Panc1 (cell line): ENCODE results near the gene GPSM1. TPM values are rescaled to one million over a fixed set of nuclear protein-coding genes. Genes with fewer than 3 reads are reported as not detected.

Source experiments
- ATAC-seq: fragments of 200-7000 bp; cut with Tn5 transposase; 2 replicates; pipeline ENCODE4 v1.9.1; 2020; ENCODE audit warnings: mild to moderate bottlenecking, moderate library complexity
- BruUV-seq: library from RNA; stranded (reverse); fragments of 400-500 nt; replicated peaks from 2 replicates; lab custom pipeline; 2021; lab: Mats Ljungman, UMichigan
- CTCF ChIA-PET: fragments of 300-600 bp; sonication (Branson Sonifier 250); formaldehyde crosslinking; loops from one replicate; lab custom pipeline; 2022; ENCODE audit warnings: antibody characterized with exemption; lab: Charles Lee
- POLR2A ChIA-PET: fragments of 300-600 bp; sonication (Branson Sonifier 250); formaldehyde crosslinking; loops from one replicate; lab custom pipeline; 2022; ENCODE audit warnings: antibody characterized with exemption; lab: Charles Lee
- DNase-seq: peaks from one replicate; pipeline ENCODE4 v3.0.0-alpha.2; 2010; ENCODE audit warnings: low read depth, low spot score
- H3K27ac ChIP-seq: 2 replicates; pipeline ENCODE4 v1.5.1; 2011; ENCODE audit warnings: mild to moderate bottlenecking, low read length, inconsistent platforms
- H3K27me3 ChIP-seq: fragments of 200-500 bp; sonication (Bioruptor generic); 2 replicates; pipeline ENCODE4 v1.6.0; 2014; ENCODE audit warnings: low read length, inconsistent platforms; ENCODE audit not compliant: control insufficient read depth, insufficient read depth
- H3K36me3 ChIP-seq: fragments of 200-500 bp; sonication (Bioruptor generic); 2 replicates; pipeline ENCODE4 v1.5.1; 2014; ENCODE audit warnings: inconsistent platforms, mild to moderate bottlenecking, low read length, moderate library complexity; ENCODE audit not compliant: control insufficient read depth, insufficient read depth
- H3K4me1 ChIP-seq: 2 replicates; pipeline ENCODE4 v1.5.1; 2011; ENCODE audit warnings: inconsistent platforms, mild to moderate bottlenecking, low read length, moderate library complexity; ENCODE audit not compliant: control insufficient read depth, insufficient read depth
- H3K4me3 ChIP-seq, 2 experiments: 2 replicates each; pipeline ENCODE4 v1.5.1; 2011 to 2012; ENCODE audit warnings: low read depth in 2 of 2, low read length in 2 of 2, mild to moderate bottlenecking in 2 of 2, inconsistent platforms in 1 of 2, moderate library complexity in 1 of 2
- H3K9me3 ChIP-seq: fragments of 200-500 bp; sonication (Bioruptor generic); 2 replicates; pipeline ENCODE4 v1.5.1; 2014; ENCODE audit warnings: low read depth, mild to moderate bottlenecking, inconsistent platforms, low read length, moderate library complexity; ENCODE audit not compliant: control insufficient read depth, insufficient read depth
- POLR2AphosphoS5 ChIP-seq: IDR thresholded peaks from 2 replicates; pipeline ENCODE4 v1.6.1; 2012; ENCODE audit warnings: mild to moderate bottlenecking, low read depth, low read length, moderate library complexity
- SIN3A ChIP-seq: IDR thresholded peaks from 2 replicates; pipeline ENCODE4 v1.6.1; 2012; ENCODE audit warnings: low read depth, mild to moderate bottlenecking, low read length, moderate library complexity, borderline replicate concordance; ENCODE audit not compliant: insufficient read depth
- TCF7L2 ChIP-seq: IDR thresholded peaks from 2 replicates; pipeline ENCODE4 v1.6.1; 2011; ENCODE audit warnings: mild to moderate bottlenecking, low read depth, low read length, inconsistent platforms
- in situ Hi-C: cut with HindIII; loops from 2 replicates; pipeline ENCODE4 v1.10.0; 2016; ENCODE audit warnings: low sequenced_read_pairs, low pct_unique_long_range_greater_than_20kb
- intact Hi-C: fragments of 100-400 bp; cut with micrococcal nuclease; formaldehyde crosslinking; loops from one replicate; pipeline ENCODE4 v1.10.0; 2022; ENCODE audit not compliant: unreplicated experiment
- total RNA-seq: library from RNA; stranded (reverse); gene quantifications from one replicate; pipeline ENCODE4 v1.2.1, GENCODE V29; 2021; ENCODE audit not compliant: unreplicated experiment
- TF ChIP-seq, protein P1 (sequence below): fragments of 450-650 bp; IDR thresholded peaks from 2 replicates; pipeline ENCODE4 v1.5.1; 2017; ENCODE audit warnings: mild to moderate bottlenecking
- TF ChIP-seq, protein P2 (sequence below), 2 experiments: IDR thresholded peaks; 2 replicates each; pipeline ENCODE4 v1.6.1; 2011 to 2012; ENCODE audit warnings: low read depth in 2 of 2, control low read depth in 1 of 2, low read length in 1 of 2, mild to moderate bottlenecking in 1 of 2, moderate library complexity in 1 of 2; ENCODE audit not compliant: insufficient read depth in 1 of 2

GPSM1 gene
- total RNA-seq, 1 experiment from 2014 or later, result 14.2 TPM

DNA sequence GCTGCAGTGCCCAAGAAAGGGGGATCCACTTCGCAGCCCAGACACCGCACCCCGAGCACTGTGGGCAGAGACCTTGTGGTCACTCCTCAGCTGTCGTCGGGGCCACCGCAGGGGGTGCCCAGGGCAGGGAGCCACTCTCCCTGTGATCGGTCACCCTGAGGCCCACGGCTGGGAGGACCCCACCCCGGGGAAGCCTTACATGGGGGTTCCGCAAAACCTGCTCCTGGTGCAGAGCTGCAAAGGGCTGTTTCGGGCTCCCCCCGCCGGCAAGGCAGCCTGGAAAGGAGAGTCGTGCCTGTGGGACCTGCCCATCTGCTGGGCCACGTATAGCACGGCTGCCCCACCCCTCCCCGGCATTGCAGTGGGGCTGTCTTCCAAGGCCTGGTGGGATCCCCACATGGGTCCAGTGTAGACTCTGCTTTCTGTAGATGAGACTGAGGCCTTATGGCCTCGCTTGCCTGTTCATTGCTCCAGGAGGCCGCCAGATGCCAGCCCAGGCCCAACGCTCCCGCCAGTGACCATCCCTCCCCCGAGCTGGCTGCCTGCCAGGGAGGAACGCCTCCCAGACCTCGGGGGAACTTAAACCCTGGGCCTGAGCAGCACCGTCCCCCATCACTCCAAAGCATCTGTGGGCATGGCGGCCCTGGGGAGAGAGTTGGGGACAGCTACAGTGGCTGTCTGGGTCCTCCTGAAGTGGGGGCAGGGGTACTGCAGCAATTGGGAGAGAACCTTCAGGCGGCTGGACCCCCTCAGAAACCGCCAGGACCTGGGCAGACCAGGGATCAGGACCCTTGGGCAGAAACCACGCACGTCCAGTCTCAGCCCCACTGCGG, 37.8 kb downstream of the GPSM1 start:
- Histone ChIP-seq H3K36me3 (no peaks in the 10 kb centered on the region; the same call in 1 of the 2 replicates), H3K4me1 (peaks cover 5% of the 10 kb centered on the region; the same call in 1 of the 2 replicates), H3K9me3 (no peaks in the 10 kb centered on the region), H3K27ac (no peak overlapping the region), H3K4me3 (no peak overlapping the region), H3K27me3 (no peaks in the 10 kb centered on the region)
- POLR2A ChIA-PET, result no interaction called here
- DNase-seq, result no peak
- CTCF ChIA-PET, result no interaction called here
- no TSS peak for BruUV-seq
- intact Hi-C loops, result no loop called here
- TF ChIP-seq SIN3A (no peak), TCF7L2 (no peak), POLR2AphosphoS5 (no peak)
- TF ChIP-seq, protein P1, sequence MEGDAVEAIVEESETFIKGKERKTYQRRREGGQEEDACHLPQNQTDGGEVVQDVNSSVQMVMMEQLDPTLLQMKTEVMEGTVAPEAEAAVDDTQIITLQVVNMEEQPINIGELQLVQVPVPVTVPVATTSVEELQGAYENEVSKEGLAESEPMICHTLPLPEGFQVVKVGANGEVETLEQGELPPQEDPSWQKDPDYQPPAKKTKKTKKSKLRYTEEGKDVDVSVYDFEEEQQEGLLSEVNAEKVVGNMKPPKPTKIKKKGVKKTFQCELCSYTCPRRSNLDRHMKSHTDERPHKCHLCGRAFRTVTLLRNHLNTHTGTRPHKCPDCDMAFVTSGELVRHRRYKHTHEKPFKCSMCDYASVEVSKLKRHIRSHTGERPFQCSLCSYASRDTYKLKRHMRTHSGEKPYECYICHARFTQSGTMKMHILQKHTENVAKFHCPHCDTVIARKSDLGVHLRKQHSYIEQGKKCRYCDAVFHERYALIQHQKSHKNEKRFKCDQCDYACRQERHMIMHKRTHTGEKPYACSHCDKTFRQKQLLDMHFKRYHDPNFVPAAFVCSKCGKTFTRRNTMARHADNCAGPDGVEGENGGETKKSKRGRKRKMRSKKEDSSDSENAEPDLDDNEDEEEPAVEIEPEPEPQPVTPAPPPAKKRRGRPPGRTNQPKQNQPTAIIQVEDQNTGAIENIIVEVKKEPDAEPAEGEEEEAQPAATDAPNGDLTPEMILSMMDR, result no peak
- TF ChIP-seq, protein P2, sequence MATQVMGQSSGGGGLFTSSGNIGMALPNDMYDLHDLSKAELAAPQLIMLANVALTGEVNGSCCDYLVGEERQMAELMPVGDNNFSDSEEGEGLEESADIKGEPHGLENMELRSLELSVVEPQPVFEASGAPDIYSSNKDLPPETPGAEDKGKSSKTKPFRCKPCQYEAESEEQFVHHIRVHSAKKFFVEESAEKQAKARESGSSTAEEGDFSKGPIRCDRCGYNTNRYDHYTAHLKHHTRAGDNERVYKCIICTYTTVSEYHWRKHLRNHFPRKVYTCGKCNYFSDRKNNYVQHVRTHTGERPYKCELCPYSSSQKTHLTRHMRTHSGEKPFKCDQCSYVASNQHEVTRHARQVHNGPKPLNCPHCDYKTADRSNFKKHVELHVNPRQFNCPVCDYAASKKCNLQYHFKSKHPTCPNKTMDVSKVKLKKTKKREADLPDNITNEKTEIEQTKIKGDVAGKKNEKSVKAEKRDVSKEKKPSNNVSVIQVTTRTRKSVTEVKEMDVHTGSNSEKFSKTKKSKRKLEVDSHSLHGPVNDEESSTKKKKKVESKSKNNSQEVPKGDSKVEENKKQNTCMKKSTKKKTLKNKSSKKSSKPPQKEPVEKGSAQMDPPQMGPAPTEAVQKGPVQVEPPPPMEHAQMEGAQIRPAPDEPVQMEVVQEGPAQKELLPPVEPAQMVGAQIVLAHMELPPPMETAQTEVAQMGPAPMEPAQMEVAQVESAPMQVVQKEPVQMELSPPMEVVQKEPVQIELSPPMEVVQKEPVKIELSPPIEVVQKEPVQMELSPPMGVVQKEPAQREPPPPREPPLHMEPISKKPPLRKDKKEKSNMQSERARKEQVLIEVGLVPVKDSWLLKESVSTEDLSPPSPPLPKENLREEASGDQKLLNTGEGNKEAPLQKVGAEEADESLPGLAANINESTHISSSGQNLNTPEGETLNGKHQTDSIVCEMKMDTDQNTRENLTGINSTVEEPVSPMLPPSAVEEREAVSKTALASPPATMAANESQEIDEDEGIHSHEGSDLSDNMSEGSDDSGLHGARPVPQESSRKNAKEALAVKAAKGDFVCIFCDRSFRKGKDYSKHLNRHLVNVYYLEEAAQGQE (IDR thresholded peaks at IDR 0.05; ENCODE audit: insufficient read depth in 1 of 2, low read depth in 2 of 2, low read length in 1 of 2), result no peak
- ATAC-seq, result no peak
- in situ Hi-C loops, result no loop called here

DNA sequence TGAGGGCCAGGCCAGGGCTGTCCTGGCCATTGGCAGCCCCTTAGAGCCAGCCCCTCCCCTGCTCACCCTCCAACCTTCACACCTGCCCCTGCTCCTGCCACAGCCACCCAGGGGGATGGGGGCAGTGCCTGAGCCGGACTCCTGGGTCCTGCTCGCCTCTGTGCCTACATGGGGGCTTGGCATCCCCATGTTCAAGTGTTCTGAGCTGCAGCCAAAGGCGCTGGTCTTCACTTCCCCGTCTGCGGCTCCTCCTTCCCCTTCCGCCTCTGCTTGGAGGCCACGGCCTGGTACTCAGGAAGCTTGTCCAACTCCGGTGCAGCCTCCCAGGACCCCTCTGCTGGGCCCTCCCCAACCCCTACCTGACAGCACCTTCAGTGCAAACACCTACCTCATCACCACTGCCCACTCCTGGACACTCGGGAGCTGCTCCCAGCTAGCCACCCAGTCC, 38.5 kb downstream of the GPSM1 start:
- ChIA-PET CTCF (no interaction called here), POLR2A (no interaction called here)
- Histone ChIP-seq H3K4me1 (peaks cover 5% of the 10 kb centered on the region; the same call in 1 of the 2 replicates), H3K27me3 (no peaks in the 10 kb centered on the region), H3K4me3 (no peak overlapping the region), H3K27ac (no peak overlapping the region), H3K36me3 (no peaks in the 10 kb centered on the region; the same call in 1 of the 2 replicates), H3K9me3 (no peaks in the 10 kb centered on the region)
- intact Hi-C loops, result no loop called here
- ATAC-seq (no peak), DNase-seq (no peak)
- BruUV-seq, result no TSS peak
- no peak for TF ChIP-seq SIN3A
- no peak for TF ChIP-seq TCF7L2
- no peak for TF ChIP-seq POLR2AphosphoS5
- TF ChIP-seq, protein P1, result no peak
- TF ChIP-seq, protein P2 (IDR thresholded peaks at IDR 0.05; ENCODE audit: insufficient read depth in 1 of 2, low read depth in 2 of 2, low read length in 1 of 2), result no peak
- in situ Hi-C loops, result no loop called here
